Sigmoid colon (tissue), 7 donors: ENCODE results near the gene CAPZA1. TPM values are rescaled to one million over a fixed set of nuclear protein-coding genes. Genes with fewer than 3 reads are reported as not detected.

Source experiments
- DNase-seq: peaks from one replicate; pipeline ENCODE4 v3.0.0-alpha.2; 2019
- H3K27ac ChIP-seq, 4 donors: fragments of 200-600 bp; sonication (generic); one replicate each; pipeline ENCODE4 v1.5.1; 2016 to 2019; ENCODE audit warnings: mild to moderate bottlenecking in 1 of 4
- H3K27me3 ChIP-seq, 3 donors: fragments of 200-600 bp; sonication (generic); one replicate each; pipeline ENCODE4 v1.5.1; 2019; ENCODE audit warnings: mild to moderate bottlenecking in 1 of 3
- H3K36me3 ChIP-seq, 4 donors: fragments of 200-600 bp; sonication (generic); one replicate each; pipeline ENCODE4 v1.5.1; 2016 to 2019
- H3K4me1 ChIP-seq, 4 donors: fragments of 200-600 bp; sonication (generic); one replicate each; pipeline ENCODE4 v1.5.1; 2017 to 2019
- H3K4me3 ChIP-seq, 4 donors: fragments of 200-600 bp; sonication (generic); one replicate each; pipeline ENCODE4 v1.5.1; 2017 to 2019; ENCODE audit warnings: mild to moderate bottlenecking in 2 of 4, moderate library complexity in 1 of 4
- H3K9me3 ChIP-seq, 4 donors: fragments of 200-600 bp in 3 of 4; sonication (generic) in 3 of 4; one replicate each; pipeline versions ENCODE4 v1.5.1 to v1.6.1; 2013 to 2019
- EP300 ChIP-seq, 4 donors: sonication (generic); formaldehyde crosslinking; IDR thresholded peaks; one replicate each; pipeline ENCODE4 v1.6.1; 2017; ENCODE audit warnings: antibody characterized with exemption in 4 of 4
- POLR2A ChIP-seq, 2 donors: fragments of 450-650 bp; IDR thresholded peaks; one replicate each; pipeline ENCODE4 v1.6.1; 2016; ENCODE audit warnings: antibody characterized with exemption in 2 of 2, mild to moderate bottlenecking in 2 of 2, moderate library complexity in 2 of 2
- POLR2AphosphoS5 ChIP-seq, 4 donors: sonication (generic); formaldehyde crosslinking; IDR thresholded peaks; one replicate each; pipeline ENCODE4 v1.6.1; 2017; ENCODE audit warnings: antibody characterized with exemption in 4 of 4
- WGBS, 2 donors: extraction: QIAGEN DNeasy Blood & Tissue Kit; methylation state at CpG; one replicate each; pipeline ENCODE4 v1.1.7; 2013; 5-methylcytosine and 5-hydroxymethylcytosine counted together
- intact Hi-C: fragments of 100-400 bp; cut with DNase I; formaldehyde crosslinking; loops from one replicate; pipeline ENCODE4 v1.15.1; 2023
- polyA plus RNA-seq, 3 donors: library from polyadenylated mRNA; stranded (reverse); fragments of 200-250 nt; gene quantifications; one replicate each; pipeline ENCODE4 v1.2.3, GENCODE V29; 2013
- total RNA-seq, 4 donors: library from RNA; depleted of rRNA; stranded (reverse); fragments of >200 nt; gene quantifications; one replicate each; pipeline ENCODE4 v1.1.0, GENCODE V29; 2016
- TF ChIP-seq, protein P1 (sequence below), 4 experiments: fragments of 450-650 bp in 3 of 4; fragments of 200-600 bp in 1 of 4; IDR thresholded peaks; one replicate each; pipeline ENCODE4 v1.5.1; 2016 to 2019; ENCODE audit warnings: antibody characterized with exemption in 4 of 4, mild to moderate bottlenecking in 3 of 4, moderate library complexity in 2 of 4
- donor health status: healthy with polysubstance abuse.
- donor health status: Bipolar disorder and iron deficiency.
- donor health status: healthy.

CAPZA1 gene
- total and polyA plus RNA-seq, 7 donors, result 75.9 to 160 (median 90.6) TPM

DNA sequence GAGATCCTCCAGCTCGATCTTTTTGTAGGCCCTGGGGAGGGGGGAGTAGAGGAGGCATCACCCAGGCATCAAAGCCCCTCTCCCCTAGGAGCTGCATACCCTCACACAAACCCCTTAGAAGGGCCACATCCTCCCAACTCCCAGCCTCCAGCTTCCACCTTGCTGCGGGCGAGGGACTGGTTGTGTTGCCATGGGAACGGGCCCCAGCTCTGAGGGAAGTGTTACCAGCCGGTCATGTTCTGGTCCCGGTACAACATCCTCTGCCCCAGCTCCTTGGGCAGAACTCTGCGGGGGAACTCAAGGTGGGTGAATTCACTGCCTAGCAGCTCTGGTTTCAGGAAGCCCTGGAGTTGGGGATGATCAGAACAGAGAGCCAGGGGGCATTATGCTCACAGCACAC is 91.4 kb downstream of the CAPZA1 start:
- Histone ChIP-seq H3K4me1 (peaks cover 0 to 32% (median 24%) of the 10 kb centered on the region in 4 donors), H3K9me3 (no peaks in the 10 kb centered on the region), H3K27me3 (no peaks in the 10 kb centered on the region), H3K27ac (no peak overlapping the region), H3K36me3 (no peaks in the 10 kb centered on the region), H3K4me3 (no peak overlapping the region)
- TF ChIP-seq, protein P1, sequence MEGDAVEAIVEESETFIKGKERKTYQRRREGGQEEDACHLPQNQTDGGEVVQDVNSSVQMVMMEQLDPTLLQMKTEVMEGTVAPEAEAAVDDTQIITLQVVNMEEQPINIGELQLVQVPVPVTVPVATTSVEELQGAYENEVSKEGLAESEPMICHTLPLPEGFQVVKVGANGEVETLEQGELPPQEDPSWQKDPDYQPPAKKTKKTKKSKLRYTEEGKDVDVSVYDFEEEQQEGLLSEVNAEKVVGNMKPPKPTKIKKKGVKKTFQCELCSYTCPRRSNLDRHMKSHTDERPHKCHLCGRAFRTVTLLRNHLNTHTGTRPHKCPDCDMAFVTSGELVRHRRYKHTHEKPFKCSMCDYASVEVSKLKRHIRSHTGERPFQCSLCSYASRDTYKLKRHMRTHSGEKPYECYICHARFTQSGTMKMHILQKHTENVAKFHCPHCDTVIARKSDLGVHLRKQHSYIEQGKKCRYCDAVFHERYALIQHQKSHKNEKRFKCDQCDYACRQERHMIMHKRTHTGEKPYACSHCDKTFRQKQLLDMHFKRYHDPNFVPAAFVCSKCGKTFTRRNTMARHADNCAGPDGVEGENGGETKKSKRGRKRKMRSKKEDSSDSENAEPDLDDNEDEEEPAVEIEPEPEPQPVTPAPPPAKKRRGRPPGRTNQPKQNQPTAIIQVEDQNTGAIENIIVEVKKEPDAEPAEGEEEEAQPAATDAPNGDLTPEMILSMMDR (IDR thresholded peaks at IDR 0.05), result no peak
- WGBS, 2 donors, result 69 to 86% methylated on average over 7 of the region's 7 CpGs
- intact Hi-C loops, result loop anchor here (10.0 kb wide), 1 partner anchor 1104 kb away; the partner anchor contains the start of gene RSBN1
- no peak for DNase-seq

DNA sequence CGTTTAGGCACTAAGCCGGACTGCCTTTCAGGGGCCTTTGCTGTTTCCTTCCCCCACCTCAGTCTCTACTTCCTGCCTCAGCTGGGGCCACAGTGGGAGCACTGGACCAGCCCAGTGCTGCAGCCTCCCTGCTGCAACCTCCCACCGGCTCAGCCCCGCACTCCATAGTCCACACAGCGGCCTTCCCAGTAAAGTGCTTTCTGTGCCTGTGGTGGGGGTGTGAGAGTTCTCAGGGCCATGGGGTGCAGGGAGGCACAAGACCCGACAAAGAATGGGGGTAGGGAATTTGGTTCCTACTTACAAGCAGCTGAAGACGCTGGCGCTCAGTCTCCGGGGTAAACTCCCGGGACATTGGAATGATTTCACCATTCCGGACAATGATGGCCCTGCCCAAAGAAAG is 92.0 kb downstream of the CAPZA1 start:
- H3K4me3 ChIP-seq, result no peak overlapping the region
- TF ChIP-seq, protein P1 (IDR thresholded peaks at IDR 0.05), result no peak
- TF ChIP-seq POLR2AphosphoS5 (IDR thresholded peaks at IDR 0.05), result no peak
- H3K36me3 ChIP-seq, result no peaks in the 10 kb centered on the region
- H3K27ac ChIP-seq, result no peak overlapping the region
- no peaks in the 10 kb centered on the region for H3K9me3 ChIP-seq
- no peaks in the 10 kb centered on the region for H3K27me3 ChIP-seq
- peaks cover 0 to 34% (median 25%) of the 10 kb centered on the region in 4 donors for H3K4me1 ChIP-seq
- 84 to 88% methylated on average over 11 of the region's 11 CpGs for WGBS, 2 donors
- DNase-seq, result no peak
- intact Hi-C loops, result loop anchor here (10.0 kb wide), 1 partner anchor 1103 kb away; the partner anchor contains the start of gene RSBN1

DNA sequence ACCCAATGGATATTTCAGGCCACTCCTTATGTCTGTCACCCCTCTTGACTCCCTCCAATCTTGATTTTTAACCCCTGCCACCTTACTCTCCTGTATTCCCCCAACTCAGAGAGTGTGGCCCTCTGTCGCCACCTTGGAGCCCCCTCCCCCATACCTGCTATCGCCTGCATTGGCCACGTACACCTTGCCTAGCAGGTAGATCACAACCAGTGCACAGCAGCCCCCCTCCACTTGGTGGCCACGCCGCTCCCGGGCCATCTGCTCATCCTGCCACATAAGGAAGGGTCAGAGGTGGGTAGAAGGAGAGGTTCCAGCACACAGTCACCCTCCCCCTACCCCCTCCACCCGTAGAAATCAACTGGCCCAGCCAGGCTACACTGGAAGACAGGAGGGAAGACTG is 92.6 kb downstream of the CAPZA1 start:
- Histone ChIP-seq H3K27me3 (no peaks in the 10 kb centered on the region), H3K27ac (no peak overlapping the region), H3K9me3 (no peaks in the 10 kb centered on the region), H3K4me3 (no peak overlapping the region), H3K36me3 (no peaks in the 10 kb centered on the region), H3K4me1 (peaks cover 0 to 34% (median 25%) of the 10 kb centered on the region in 4 donors)
- no peak for DNase-seq
- intact Hi-C loops, result loop anchor here (10.0 kb wide), 1 partner anchor 1103 kb away; the partner anchor contains the start of gene RSBN1
- 85 to 92% methylated on average over 7 of the region's 7 CpGs for WGBS, 2 donors
- TF ChIP-seq POLR2A (IDR thresholded peaks at IDR 0.05), result no peak
- TF ChIP-seq, protein P1 (IDR thresholded peaks at IDR 0.05), result no peak
- TF ChIP-seq EP300 (IDR thresholded peaks at IDR 0.05), result no peak
- TF ChIP-seq POLR2AphosphoS5 (IDR thresholded peaks at IDR 0.05), result no peak

DNA sequence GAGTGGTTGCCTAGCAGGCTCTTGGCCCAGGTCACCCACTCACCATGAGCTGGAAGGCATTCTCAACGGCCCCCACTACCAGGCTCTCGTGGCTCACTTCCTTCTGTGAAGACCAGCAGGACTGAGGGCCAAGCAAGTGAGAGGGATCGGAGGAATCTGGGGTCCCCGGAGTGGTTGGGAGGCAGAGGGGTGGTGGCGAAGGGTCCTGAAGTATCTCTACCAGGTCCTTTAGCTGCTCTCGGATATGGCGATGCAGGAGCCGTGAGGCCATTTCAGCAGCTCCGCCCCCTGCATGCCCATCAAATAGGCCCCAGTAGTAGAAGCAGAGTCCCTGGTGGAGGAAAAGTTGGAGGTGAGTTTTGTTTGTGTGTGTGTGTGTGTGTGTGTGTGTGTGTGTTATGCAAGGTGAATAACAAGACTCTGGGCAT is 93.1 kb downstream of the CAPZA1 start:
- intact Hi-C loops, result loop anchor here (10.0 kb wide), 1 partner anchor 1102 kb away; the partner anchor contains the start of gene RSBN1
- H3K4me3 ChIP-seq, result no peak overlapping the region
- no peaks in the 10 kb centered on the region for H3K36me3 ChIP-seq
- H3K4me1 ChIP-seq, result peaks cover 0 to 30% (median 21%) of the 10 kb centered on the region in 4 donors
- H3K9me3 ChIP-seq, result no peaks in the 10 kb centered on the region
- no peak for DNase-seq
- no peak overlapping the region for H3K27ac ChIP-seq
- TF ChIP-seq EP300 (IDR thresholded peaks at IDR 0.05) (no peak), POLR2A (IDR thresholded peaks at IDR 0.05) (no peak), POLR2AphosphoS5 (IDR thresholded peaks at IDR 0.05) (no peak)
- TF ChIP-seq, protein P1 (IDR thresholded peaks at IDR 0.05), result no peak
- no peaks in the 10 kb centered on the region for H3K27me3 ChIP-seq
- WGBS, 2 donors, result 85 to 90% methylated on average over 9 of the region's 9 CpGs
